ENCODE data around the gene HS6ST1. TPM values are rescaled to one million over a fixed set of nuclear protein-coding genes. Genes with fewer than 3 reads are reported as not detected.

HS6ST1 gene
- total and polyA plus RNA-seq, 4 experiments from 2014 or later, result 1.2 to 13.3 (median 8.4) TPM

GRCh38 chr2:128299628-128300027 lies 19.0 kb downstream of the HS6ST1 start:
- DNase-seq, result peak in 1 of 5 donors; percentile 2
- CTCF ChIA-PET (ENCODE audit: partially characterized antibody), result no interaction called here

GRCh38 chr2:128298846-128299507 lies 19.7 kb downstream of the HS6ST1 start:
- H3K27ac Mint-ChIP-seq, result no peak overlapping the region
- H3K4me1 Mint-ChIP-seq, result peaks cover 5 to 10% (median 7%) of the 10 kb centered on the region in 4 donors
- DNase-seq, result peak in 1 of 5 donors; percentile 33
- H3K4me3 ChIP-seq (ENCODE audit: low read length in 2 of 2), result no peak overlapping the region
- H3K27me3 Mint-ChIP-seq, result no peaks in the 10 kb centered on the region
- ChIA-PET CTCF (ENCODE audit: partially characterized antibody) (no interaction called here), POLR2A (ENCODE audit: partially characterized antibody) (no interaction called here)
- H3K4me1 ChIP-seq (ENCODE audit: insufficient read depth, low read length), result no peaks in the 10 kb centered on the region
- peaks cover 0 to 4% of the 10 kb centered on the region in 2 donors for H3K36me3 Mint-ChIP-seq
- H3K36me3 ChIP-seq (ENCODE audit: insufficient read depth, low read length), result no peaks in the 10 kb centered on the region
- no peak overlapping the region for H3K4me3 Mint-ChIP-seq
- no peaks in the 10 kb centered on the region for H3K9me3 ChIP-seq (ENCODE audit: control insufficient read depth in 1 of 2, low read length in 2 of 2)
- H3K27ac ChIP-seq (ENCODE audit: low read depth, low read length), result no peak overlapping the region
- no peaks in the 10 kb centered on the region for H3K27me3 ChIP-seq (ENCODE audit: insufficient read depth, low read length)
- peaks cover 0 to 5% (median 0%) of the 10 kb centered on the region in 8 donors for H3K9me3 Mint-ChIP-seq
- intact Hi-C loops (cut with micrococcal nuclease), result no loop called here

More at GRCh38 chr2:128299628-128300027, 19.0 kb downstream of the HS6ST1 start:
- no peaks in the 10 kb centered on the region for H3K27me3 Mint-ChIP-seq
- peaks cover 0 to 5% (median 0%) of the 10 kb centered on the region in 8 donors for H3K9me3 Mint-ChIP-seq
- H3K27me3 ChIP-seq (ENCODE audit: insufficient read depth, low read length), result no peaks in the 10 kb centered on the region
- no peak overlapping the region for H3K27ac ChIP-seq (ENCODE audit: low read depth, low read length)
- H3K27ac Mint-ChIP-seq, result no peak overlapping the region
- H3K36me3 ChIP-seq (ENCODE audit: insufficient read depth, low read length), result no peaks in the 10 kb centered on the region
- H3K4me1 ChIP-seq (ENCODE audit: insufficient read depth, low read length), result no peaks in the 10 kb centered on the region
- peaks cover 5 to 10% (median 7%) of the 10 kb centered on the region in 4 donors for H3K4me1 Mint-ChIP-seq
- intact Hi-C loops (cut with micrococcal nuclease), result no loop called here
- POLR2A ChIA-PET (ENCODE audit: partially characterized antibody), result no interaction called here
- no peak overlapping the region for H3K4me3 ChIP-seq (ENCODE audit: low read length in 2 of 2)
- no peaks in the 10 kb centered on the region for H3K9me3 ChIP-seq (ENCODE audit: control insufficient read depth in 1 of 2, low read length in 2 of 2)
- H3K4me3 Mint-ChIP-seq, result no peak overlapping the region
- H3K36me3 Mint-ChIP-seq, result peaks cover 0 to 4% of the 10 kb centered on the region in 2 donors

DNA sequence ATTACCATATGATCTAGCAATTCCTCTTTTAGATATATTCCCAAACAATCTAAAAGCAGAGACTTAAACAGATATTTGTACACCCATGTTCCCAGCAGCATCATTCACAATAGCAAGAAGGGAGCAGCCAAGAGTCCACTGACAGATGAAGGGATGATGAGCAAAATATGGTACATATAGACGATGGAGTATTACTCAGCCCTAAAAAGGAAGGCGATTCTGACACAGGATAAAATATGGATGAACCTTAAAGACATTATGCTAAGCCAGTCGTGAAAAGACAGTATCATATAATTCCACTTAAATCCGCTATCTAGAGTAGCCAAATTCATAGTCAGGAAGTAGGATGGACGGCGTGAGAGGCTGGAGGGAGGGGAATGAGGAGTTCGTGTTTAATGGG lies 20.4 kb downstream of the HS6ST1 start:
- Mint-ChIP-seq H3K36me3 (peaks cover 0 to 4% of the 10 kb centered on the region in 2 donors), H3K27me3 (no peaks in the 10 kb centered on the region), H3K27ac (no peak overlapping the region), H3K4me1 (peaks cover 5 to 9% (median 7%) of the 10 kb centered on the region in 4 donors), H3K9me3 (peaks cover 0 to 5% (median 0%) of the 10 kb centered on the region in 8 donors), H3K4me3 (no peak overlapping the region)
- Histone ChIP-seq H3K27ac (ENCODE audit: low read depth, low read length) (no peak overlapping the region), H3K4me3 (ENCODE audit: low read length in 2 of 2) (no peak overlapping the region), H3K9me3 (ENCODE audit: control insufficient read depth in 1 of 2, low read length in 2 of 2) (no peaks in the 10 kb centered on the region), H3K36me3 (ENCODE audit: insufficient read depth, low read length) (no peaks in the 10 kb centered on the region), H3K27me3 (ENCODE audit: insufficient read depth, low read length) (no peaks in the 10 kb centered on the region), H3K4me1 (ENCODE audit: insufficient read depth, low read length) (no peaks in the 10 kb centered on the region)
- peak in 1 of 5 donors; percentile 15 for DNase-seq
- CTCF ChIA-PET (ENCODE audit: partially characterized antibody), result no interaction called here
- POLR2A ChIA-PET (ENCODE audit: partially characterized antibody), result no interaction called here
- intact Hi-C loops (cut with micrococcal nuclease), result no loop called here

GRCh38 chr2:128293870-128294455 lies 24.7 kb downstream of the HS6ST1 start:
- Histone ChIP-seq H3K4me1 (ENCODE audit: insufficient read depth, low read length) (no peaks in the 10 kb centered on the region), H3K36me3 (ENCODE audit: insufficient read depth, low read length) (no peaks in the 10 kb centered on the region), H3K27me3 (ENCODE audit: insufficient read depth, low read length) (no peaks in the 10 kb centered on the region), H3K4me3 (ENCODE audit: low read length in 2 of 2) (no peak overlapping the region), H3K9me3 (ENCODE audit: control insufficient read depth in 1 of 2, low read length in 2 of 2) (no peaks in the 10 kb centered on the region), H3K27ac (ENCODE audit: low read depth, low read length) (no peak overlapping the region)
- Mint-ChIP-seq H3K4me1 (peaks cover 5 to 8% (median 5%) of the 10 kb centered on the region in 4 donors), H3K4me3 (no peak overlapping the region), H3K36me3 (peaks cover 0 to 4% of the 10 kb centered on the region in 2 donors), H3K27me3 (no peaks in the 10 kb centered on the region), H3K9me3 (peaks cover 0 to 5% (median 0%) of the 10 kb centered on the region in 8 donors), H3K27ac (no peak overlapping the region)
- intact Hi-C loops (cut with micrococcal nuclease), result no loop called here
- ChIA-PET POLR2A (ENCODE audit: partially characterized antibody) (no interaction called here), CTCF (ENCODE audit: partially characterized antibody) (no interaction called here)
- DNase-seq, result peak in 1 of 5 donors; percentile 31

- H3K36me3 ChIP-seq (ENCODE audit: insufficient read depth, low read length), result no peaks in the 10 kb centered on the region
- ChIA-PET POLR2A (ENCODE audit: partially characterized antibody) (no interaction called here), CTCF (ENCODE audit: partially characterized antibody) (no interaction called here)
- intact Hi-C loops (cut with micrococcal nuclease), result no loop called here
- DNase-seq, result peak in 1 of 5 donors; percentile 9
- peaks cover 0 to 3% (median 0%) of the 10 kb centered on the region in 8 donors for H3K9me3 Mint-ChIP-seq
- peaks cover 0 to 2% of the 10 kb centered on the region in 2 donors for H3K36me3 Mint-ChIP-seq
- no peak overlapping the region for H3K27ac ChIP-seq (ENCODE audit: low read depth, low read length)
- no peaks in the 10 kb centered on the region for H3K4me1 ChIP-seq (ENCODE audit: insufficient read depth, low read length)
- no peak overlapping the region for H3K4me3 Mint-ChIP-seq
- H3K27ac Mint-ChIP-seq, result no peak overlapping the region
- peaks cover 3 to 8% (median 4%) of the 10 kb centered on the region in 4 donors for H3K4me1 Mint-ChIP-seq
- H3K9me3 ChIP-seq (ENCODE audit: control insufficient read depth in 1 of 2, low read length in 2 of 2), result no peaks in the 10 kb centered on the region
- no peaks in the 10 kb centered on the region for H3K27me3 Mint-ChIP-seq
- no peak overlapping the region for H3K4me3 ChIP-seq (ENCODE audit: low read length in 2 of 2)
- no peaks in the 10 kb centered on the region for H3K27me3 ChIP-seq (ENCODE audit: insufficient read depth, low read length)
These were observed 25.3 kb downstream of the HS6ST1 start for GRCh38 chr2:128293426-128293755.

GRCh38 chr2:128292599-128293425 lies 25.9 kb downstream of the HS6ST1 start:
- no peaks in the 10 kb centered on the region for H3K36me3 ChIP-seq (ENCODE audit: insufficient read depth, low read length)
- intact Hi-C loops (cut with micrococcal nuclease), result no loop called here
- Mint-ChIP-seq H3K9me3 (peaks cover 0 to 2% (median 0%) of the 10 kb centered on the region in 8 donors), H3K4me3 (no peak overlapping the region), H3K4me1 (peaks cover 0 to 8% (median under 1%) of the 10 kb centered on the region in 4 donors), H3K27me3 (no peaks in the 10 kb centered on the region), H3K27ac (peak overlapping the region in 1 of 7 donors; percentile 12), H3K36me3 (no peaks in the 10 kb centered on the region)
- POLR2A ChIA-PET (ENCODE audit: partially characterized antibody), result no interaction called here
- no peaks in the 10 kb centered on the region for H3K9me3 ChIP-seq (ENCODE audit: control insufficient read depth in 1 of 2, low read length in 2 of 2)
- peak in 1 of 5 donors; percentile 19 for DNase-seq
- CTCF ChIA-PET (ENCODE audit: partially characterized antibody), result no interaction called here
- H3K27ac ChIP-seq (ENCODE audit: low read depth, low read length), result no peak overlapping the region
- no peaks in the 10 kb centered on the region for H3K4me1 ChIP-seq (ENCODE audit: insufficient read depth, low read length)
- no peaks in the 10 kb centered on the region for H3K27me3 ChIP-seq (ENCODE audit: insufficient read depth, low read length)
- H3K4me3 ChIP-seq (ENCODE audit: low read length in 2 of 2), result no peak overlapping the region

- Histone ChIP-seq H3K9me3 (ENCODE audit: control insufficient read depth in 1 of 2, low read length in 2 of 2) (no peaks in the 10 kb centered on the region), H3K36me3 (ENCODE audit: insufficient read depth, low read length) (no peaks in the 10 kb centered on the region), H3K4me3 (ENCODE audit: low read length in 2 of 2) (no peak overlapping the region), H3K27ac (ENCODE audit: low read depth, low read length) (no peak overlapping the region), H3K4me1 (ENCODE audit: insufficient read depth, low read length) (no peaks in the 10 kb centered on the region), H3K27me3 (ENCODE audit: insufficient read depth, low read length) (no peaks in the 10 kb centered on the region)
- intact Hi-C loops (cut with micrococcal nuclease), result no loop called here
- no peak overlapping the region for H3K4me3 Mint-ChIP-seq
- no peaks in the 10 kb centered on the region for H3K36me3 Mint-ChIP-seq
- H3K27ac Mint-ChIP-seq, result no peak overlapping the region
- peak in 1 of 5 donors; percentile 27 for DNase-seq
- POLR2A ChIA-PET (ENCODE audit: partially characterized antibody), result no interaction called here
- H3K9me3 Mint-ChIP-seq, result peaks cover 0 to 1% (median 0%) of the 10 kb centered on the region in 8 donors
- no peaks in the 10 kb centered on the region for H3K27me3 Mint-ChIP-seq
- peaks cover 0 to 8% (median under 1%) of the 10 kb centered on the region in 4 donors for H3K4me1 Mint-ChIP-seq
- CTCF ChIA-PET (ENCODE audit: partially characterized antibody), result no interaction called here
These were observed 26.6 kb downstream of the HS6ST1 start for GRCh38 chr2:128291844-128292598.
